ENCODE measurements around the gene CYP19A1. TPM values are rescaled to one million over a fixed set of nuclear protein-coding genes. Genes with fewer than 3 reads are reported as not detected.
A peak's percentile ranks its signal among the peaks of the same experiment; 100 is the strongest.

The CYP19A1 gene
- total RNA-seq, 4 donors from 2014 or later = not detected

GRCh38 chr15:51180011-51180410, 158.4 kb downstream of the CYP19A1 start:
- Histone ChIP-seq H3K27me3 (no peaks in the 10 kb centered on the region), H3K4me3 (no peak overlapping the region), H3K36me3 (no peaks in the 10 kb centered on the region), H3K9me3 (no peaks in the 10 kb centered on the region), H3K4me1 (no peaks in the 10 kb centered on the region), H3K27ac (no peak overlapping the region)
- intact Hi-C loops (cut with DNase I; ENCODE audit: low total_unique reads) = no loop called here
- DNase-seq = no peak
- TF ChIP-seq POLR2A (IDR thresholded peaks at IDR 0.05) (no peak), CTCF (IDR thresholded peaks at IDR 0.05) (no peak)

- H3K9me3 ChIP-seq = no peaks in the 10 kb centered on the region
- no peaks in the 10 kb centered on the region for H3K36me3 ChIP-seq
- no peak overlapping the region for H3K4me3 ChIP-seq
- H3K4me1 ChIP-seq = peaks cover 0 to 14% of the 10 kb centered on the region in 2 donors
- peak overlapping the region; percentile 46 to 49 for H3K27ac ChIP-seq
- no peaks in the 10 kb centered on the region for H3K27me3 ChIP-seq
- no peak for DNase-seq
- intact Hi-C loops (cut with DNase I; ENCODE audit: low total_unique reads) = no loop called here
- no peak for TF ChIP-seq CTCF (IDR thresholded peaks at IDR 0.05)
- TF ChIP-seq POLR2A (IDR thresholded peaks at IDR 0.05) = no peak
Measured at GRCh38 chr15:51172193-51172592, 166.2 kb downstream of the CYP19A1 start.

- peak overlapping the region; percentile 46 to 49 for H3K27ac ChIP-seq
- intact Hi-C loops (cut with DNase I; ENCODE audit: low total_unique reads) = no loop called here
- H3K9me3 ChIP-seq = no peaks in the 10 kb centered on the region
Measured at GRCh38 chr15:51171634-51171932, 166.8 kb downstream of the CYP19A1 start.

GRCh38 chr15:51170882-51171633, 167.3 kb downstream of the CYP19A1 start:
- intact Hi-C loops (cut with DNase I; ENCODE audit: low total_unique reads) = no loop called here
- Histone ChIP-seq H3K9me3 (no peaks in the 10 kb centered on the region), H3K4me3 (no peak overlapping the region), H3K36me3 (no peaks in the 10 kb centered on the region), H3K27ac (no peak overlapping the region), H3K27me3 (no peaks in the 10 kb centered on the region), H3K4me1 (peaks cover 0 to 14% of the 10 kb centered on the region in 2 donors)
- DNase-seq = no peak
- no peak for TF ChIP-seq CTCF (IDR thresholded peaks at IDR 0.05)

More at GRCh38 chr15:51171634-51171932, 166.8 kb downstream of the CYP19A1 start:
- Histone ChIP-seq H3K27me3 (no peaks in the 10 kb centered on the region), H3K4me1 (peaks cover 0 to 14% of the 10 kb centered on the region in 2 donors), H3K4me3 (no peak overlapping the region), H3K36me3 (no peaks in the 10 kb centered on the region)
- TF ChIP-seq POLR2A (IDR thresholded peaks at IDR 0.05) (no peak), CTCF (IDR thresholded peaks at IDR 0.05) (no peak)
- no peak for DNase-seq

GRCh38 chr15:51168700-51169099, 169.7 kb downstream of the CYP19A1 start:
- no peaks in the 10 kb centered on the region for H3K9me3 ChIP-seq
- no peaks in the 10 kb centered on the region for H3K27me3 ChIP-seq
- no peak for DNase-seq
- TF ChIP-seq CTCF (IDR thresholded peaks at IDR 0.05) (no peak), POLR2A (IDR thresholded peaks at IDR 0.05) (no peak)
- intact Hi-C loops (cut with DNase I; ENCODE audit: low total_unique reads) = no loop called here
- H3K4me3 ChIP-seq = no peak overlapping the region
- no peaks in the 10 kb centered on the region for H3K36me3 ChIP-seq
- peaks cover 0 to 14% of the 10 kb centered on the region in 2 donors for H3K4me1 ChIP-seq
- H3K27ac ChIP-seq = no peak overlapping the region
